Gastrocnemius medialis (tissue), 4 donors: Measurements from ENCODE around the gene TET1. TPM values are rescaled to one million over a fixed set of nuclear protein-coding genes. Genes with fewer than 3 reads are reported as not detected.

Experiments
- ATAC-seq, 2 donors: fragments of 150-250 bp; one replicate each; pipeline ENCODE4 v1.9.1; 2016
- DNase-seq, 2 donors: peaks; one replicate each; pipeline ENCODE4 v3.0.0-alpha.2; 2019
- H3K27ac ChIP-seq, 4 donors: fragments of 200-600 bp; sonication (generic); 1 replicate in 1 of 4; 2 replicates in 3 of 4; pipeline ENCODE4 v1.5.1; 2016 to 2018; ENCODE audit warnings: mild to moderate bottlenecking in 2 of 4, moderate library complexity in 1 of 4
- H3K27me3 ChIP-seq, 3 donors: fragments of 200-600 bp; sonication (generic) in 2 of 3; 1 replicate in 1 of 3; 2 replicates in 2 of 3; pipeline versions ENCODE4 v1.5.1 to v1.6.0; 2016 to 2019; ENCODE audit warnings: mild to moderate bottlenecking in 1 of 3, moderate library complexity in 1 of 3
- H3K36me3 ChIP-seq, 2 donors: fragments of 200-600 bp; sonication (generic) in 1 of 2; one replicate each; pipeline ENCODE4 v1.5.1; 2017 to 2018
- H3K4me1 ChIP-seq, 2 donors: fragments of 200-600 bp; sonication (generic) in 1 of 2; one replicate each; pipeline ENCODE4 v1.5.1; 2016 to 2017; ENCODE audit warnings: mild to moderate bottlenecking in 2 of 2
- H3K4me3 ChIP-seq, 4 donors: fragments of 200-600 bp; sonication (generic) in 3 of 4; 1 replicate in 1 of 4; 2 replicates in 3 of 4; pipeline ENCODE4 v1.5.1; 2016 to 2019; ENCODE audit warnings: mild to moderate bottlenecking in 2 of 4
- H3K9me3 ChIP-seq, 3 donors: fragments of 200-600 bp; sonication (generic) in 2 of 3; 1 replicate in 1 of 3; 2 replicates in 2 of 3; pipeline ENCODE4 v1.5.1; 2016 to 2019
- CTCF ChIP-seq, 5 experiments: fragments of 450-650 bp in 3 of 5; fragments of 200-600 bp in 2 of 5; sonication (generic) in 2 of 5; IDR thresholded peaks in 4 of 5; conservative IDR thresholded peaks in 1 of 5; 1 replicate in 4 of 5; 2 replicates in 1 of 5; pipeline ENCODE4 v1.5.1; 2016 to 2019; ENCODE audit warnings: antibody characterized with exemption in 5 of 5, mild to moderate bottlenecking in 3 of 5, moderate library complexity in 3 of 5
- POLR2A ChIP-seq, 2 donors: fragments of 450-650 bp; IDR thresholded peaks; one replicate each; pipeline ENCODE4 v1.6.1; 2017; ENCODE audit warnings: antibody characterized with exemption in 2 of 2, mild to moderate bottlenecking in 2 of 2, moderate library complexity in 2 of 2
- in situ Hi-C, 4 donors: fragments of 200-750 bp; cut with MboI; loops; one replicate each; pipeline versions ENCODE4 v1.15.0 to v1.8.0; 2017; ENCODE audit warnings: low sequenced_read_pairs in 4 of 4
- intact Hi-C: fragments of 100-400 bp; cut with DNase I; formaldehyde crosslinking; loops from one replicate; pipeline ENCODE4 v1.15.1; 2023; ENCODE audit warnings: low total_unique reads
- total RNA-seq, 4 donors: library from RNA; depleted of rRNA; stranded (reverse); fragments of >200 nt; gene quantifications; one replicate each; pipeline versions ENCODE4 v1.1.0 to v1.2.3, GENCODE V29; 2016

TET1 gene
- total RNA-seq, 4 donors from 2014 or later: 1.00 to 2.0 (median 1.4) TPM

GRCh38 chr10:68526634-68527307, 33.4 kb upstream of the TET1 start:
- Histone ChIP-seq H3K4me3 (peak overlapping the region; percentile 83 to 100 (median 93)), H3K4me1 (peaks cover 4 to 8% of the 10 kb centered on the region in 2 donors), H3K27ac (peak overlapping the region; percentile 88 to 100 (median 99)), H3K27me3 (no peaks in the 10 kb centered on the region), H3K36me3 (no peaks in the 10 kb centered on the region), H3K9me3 (no peaks in the 10 kb centered on the region)
- TF ChIP-seq CTCF (IDR thresholded peaks at IDR 0.05 in 4 of 5, conservative IDR thresholded peaks at IDR 0.05 in 1 of 5) (no peak), POLR2A (IDR thresholded peaks at IDR 0.05) (no peak)
- intact Hi-C loops (loop anchor here (1.0 to 5.0 kb wide), 4 partner anchors 195 to 651 kb away; partner anchors contain the start of genes CCAR1 and DDX21), in situ Hi-C loops (loop anchor here (25.0 kb wide), 2 partner anchors 186 to 361 kb away; partner anchors contain the start of gene CCAR1 (in 1 of the 4))
- DNase-seq (no peak), ATAC-seq (peak; percentile 61 to 74)

GRCh38 chr10:68536973-68537372, 23.2 kb upstream of the TET1 start:
- H3K27ac ChIP-seq: no peak overlapping the region
- in situ Hi-C loops (loop anchor here (10.0 to 25.0 kb wide), 3 partner anchors 175 to 358 kb away; partner anchors contain the start of gene CCAR1 (in 1 of the 4)), intact Hi-C loops (no loop called here)
- no peaks in the 10 kb centered on the region for H3K9me3 ChIP-seq
- no peaks in the 10 kb centered on the region for H3K36me3 ChIP-seq
- peaks cover 2 to 9% of the 10 kb centered on the region in 2 donors for H3K4me1 ChIP-seq
- TF ChIP-seq POLR2A (IDR thresholded peaks at IDR 0.05) (no peak), CTCF (IDR thresholded peaks at IDR 0.05 in 4 of 5, conservative IDR thresholded peaks at IDR 0.05 in 1 of 5) (no peak)
- H3K27me3 ChIP-seq: no peaks in the 10 kb centered on the region
- ATAC-seq: peak; percentile 25 to 45
- H3K4me3 ChIP-seq: no peak overlapping the region
- DNase-seq: no peak

- Histone ChIP-seq H3K4me1 (peaks cover 10 to 17% of the 10 kb centered on the region in 2 donors), H3K9me3 (no peaks in the 10 kb centered on the region), H3K27ac (no peak overlapping the region), H3K36me3 (no peaks in the 10 kb centered on the region), H3K27me3 (no peaks in the 10 kb centered on the region), H3K4me3 (no peak overlapping the region)
- in situ Hi-C loops (loop anchor here (10.0 to 25.0 kb wide), 3 partner anchors 175 to 357 kb away; partner anchors contain the start of gene CCAR1 (in 1 of the 4)), intact Hi-C loops (no loop called here)
- DNase-seq (no peak), ATAC-seq (no peak)
- TF ChIP-seq CTCF (IDR thresholded peaks at IDR 0.05 in 4 of 5, conservative IDR thresholded peaks at IDR 0.05 in 1 of 5) (no peak), POLR2A (IDR thresholded peaks at IDR 0.05) (no peak)
Observed at GRCh38 chr10:68537796-68538195, 22.3 kb upstream of the TET1 start.

- intact Hi-C loops: no loop called here
- TF ChIP-seq CTCF (IDR thresholded peaks at IDR 0.05 in 4 of 5, conservative IDR thresholded peaks at IDR 0.05 in 1 of 5) (no peak), POLR2A (IDR thresholded peaks at IDR 0.05) (no peak)
- no peaks in the 10 kb centered on the region for H3K36me3 ChIP-seq
- in situ Hi-C loops: loop anchor here (25.0 kb wide), 2 partner anchors 169 to 344 kb away; partner anchors contain the start of gene CCAR1 (in 1 of the 4)
- no peak overlapping the region for H3K4me3 ChIP-seq
- H3K9me3 ChIP-seq: no peaks in the 10 kb centered on the region
- H3K27me3 ChIP-seq: no peaks in the 10 kb centered on the region
- ATAC-seq: peak; percentile 98
- H3K27ac ChIP-seq: peak overlapping the region; percentile 68 to 80 (median 74)
- DNase-seq: peak; percentile 52 to 62
- H3K4me1 ChIP-seq: peaks cover 18 to 23% of the 10 kb centered on the region in 2 donors
Observed at GRCh38 chr10:68543004-68543918, 16.9 kb upstream of the TET1 start.
